ENCODE results near the gene LRRC4C.

LRRC4C gene

DNA sequence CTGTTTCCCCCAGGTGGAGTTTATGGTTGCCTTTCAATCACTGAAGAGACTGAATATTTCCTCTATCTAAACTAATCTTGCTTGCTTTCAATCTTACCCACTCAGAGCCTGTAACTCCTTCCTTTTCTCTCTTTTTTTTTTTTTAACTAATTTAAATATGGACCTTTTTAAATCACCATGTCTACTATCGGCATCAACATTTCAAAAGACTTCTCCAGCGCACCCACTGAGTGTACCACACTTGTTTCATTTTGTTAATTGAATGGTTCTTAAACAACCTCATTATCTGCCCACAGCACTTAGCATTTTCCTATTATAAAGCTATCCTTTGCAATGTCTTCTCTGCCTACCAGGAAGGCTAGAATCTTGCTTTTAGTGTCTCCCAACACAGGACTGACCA, 1212.5 kb downstream of the LRRC4C start:
- H2BK120ac ChIP-seq (ENCODE audit: insufficient read depth, low read length, poor library complexity): no peak overlapping the region
- no peak overlapping the region for H2AK5ac ChIP-seq (ENCODE audit: low read length)
- H2BK12ac ChIP-seq (ENCODE audit: low read length): no peak overlapping the region
- H3K27ac ChIP-seq (ENCODE audit: low read depth, low read length): no peak overlapping the region
- no peak overlapping the region for H3K23ac ChIP-seq (ENCODE audit: low read length)
- no peak overlapping the region for H4K12ac ChIP-seq (ENCODE audit: low read depth, low read length)
- no peaks in the 10 kb centered on the region for H3K9me3 ChIP-seq (ENCODE audit: insufficient read depth, low read depth, low read length)
- H2BK5ac ChIP-seq (ENCODE audit: low read depth, low read length, poor library complexity): no peak overlapping the region
- H2AFZ ChIP-seq (ENCODE audit: insufficient read depth, low read length, poor library complexity): no peak overlapping the region
- no peak overlapping the region for H3K18ac ChIP-seq (ENCODE audit: low read length)
- no peak overlapping the region for H3K4me2 ChIP-seq (ENCODE audit: low read length)
- no peaks in the 10 kb centered on the region for H3K4me1 ChIP-seq (ENCODE audit: control insufficient read depth in 1 of 2, insufficient read depth in 2 of 2, low read length in 2 of 2)
- H4K8ac ChIP-seq (ENCODE audit: low read depth, low read length): no peak overlapping the region
- H3K9ac ChIP-seq (ENCODE audit: low read length): no peak overlapping the region
- H3K79me2 ChIP-seq (ENCODE audit: control insufficient read depth, insufficient read depth, low read length, poor library complexity): no peaks in the 10 kb centered on the region
- no peak overlapping the region for H3K4ac ChIP-seq (ENCODE audit: low read depth, low read length)
- H3K14ac ChIP-seq (ENCODE audit: low read length): no peak overlapping the region
- H3K79me1 ChIP-seq (ENCODE audit: low read length): no peaks in the 10 kb centered on the region
- H3K27me3 ChIP-seq (ENCODE audit: insufficient read depth, low read length): no peaks in the 10 kb centered on the region
- no peak for DNase-seq
- no CpG with 5 or more reads among the region's 2 CpGs for WGBS (ENCODE audit: extremely low coverage, insufficient coverage, insufficient read length)
- H3K4me3 ChIP-seq (ENCODE audit: low read depth, low read length): no peak overlapping the region
- no peaks in the 10 kb centered on the region for H3K36me3 ChIP-seq (ENCODE audit: control insufficient read depth in 1 of 2, insufficient read depth in 2 of 2, low read length in 2 of 2)
- no peak overlapping the region for H4K91ac ChIP-seq (ENCODE audit: low read depth, low read length)

- no peak overlapping the region for H4K91ac ChIP-seq (ENCODE audit: low read depth, low read length)
- no peaks in the 10 kb centered on the region for H3K36me3 ChIP-seq (ENCODE audit: control insufficient read depth in 1 of 2, insufficient read depth in 2 of 2, low read length in 2 of 2)
- no peak overlapping the region for H3K23ac ChIP-seq (ENCODE audit: low read length)
- H3K79me2 ChIP-seq (ENCODE audit: control insufficient read depth, insufficient read depth, low read length, poor library complexity): no peaks in the 10 kb centered on the region
- peaks cover 1% of the 10 kb centered on the region for H3K79me1 ChIP-seq (ENCODE audit: low read length)
- H3K4me3 ChIP-seq (ENCODE audit: low read depth, low read length): no peak overlapping the region
- no peaks in the 10 kb centered on the region for H3K9me3 ChIP-seq (ENCODE audit: insufficient read depth, low read depth, low read length)
- no peak overlapping the region for H3K9ac ChIP-seq (ENCODE audit: low read length)
- H3K18ac ChIP-seq (ENCODE audit: low read length): no peak overlapping the region
- H2AK5ac ChIP-seq (ENCODE audit: low read length): no peak overlapping the region
- H2BK5ac ChIP-seq (ENCODE audit: low read depth, low read length, poor library complexity): no peak overlapping the region
- peaks cover 0 to 4% of the 10 kb centered on the region in 2 experiments for H3K4me1 ChIP-seq (ENCODE audit: control insufficient read depth in 1 of 2, insufficient read depth in 2 of 2, low read length in 2 of 2)
- peak overlapping the region; percentile 27 for H2BK12ac ChIP-seq (ENCODE audit: low read length)
- peak overlapping the region; percentile 81 for H3K27ac ChIP-seq (ENCODE audit: low read depth, low read length)
- H2AFZ ChIP-seq (ENCODE audit: insufficient read depth, low read length, poor library complexity): no peak overlapping the region
- no peak for DNase-seq
- no peak overlapping the region for H4K12ac ChIP-seq (ENCODE audit: low read depth, low read length)
- no peak overlapping the region for H2BK120ac ChIP-seq (ENCODE audit: insufficient read depth, low read length, poor library complexity)
- no peak overlapping the region for H3K14ac ChIP-seq (ENCODE audit: low read length)
- H3K4me2 ChIP-seq (ENCODE audit: low read length): no peak overlapping the region
- H4K8ac ChIP-seq (ENCODE audit: low read depth, low read length): no peak overlapping the region
- no peaks in the 10 kb centered on the region for H3K27me3 ChIP-seq (ENCODE audit: insufficient read depth, low read length)
- H3K4ac ChIP-seq (ENCODE audit: low read depth, low read length): no peak overlapping the region
Observed at GRCh38 chr11:40241524-40242051, 1217.9 kb downstream of the LRRC4C start.

DNA sequence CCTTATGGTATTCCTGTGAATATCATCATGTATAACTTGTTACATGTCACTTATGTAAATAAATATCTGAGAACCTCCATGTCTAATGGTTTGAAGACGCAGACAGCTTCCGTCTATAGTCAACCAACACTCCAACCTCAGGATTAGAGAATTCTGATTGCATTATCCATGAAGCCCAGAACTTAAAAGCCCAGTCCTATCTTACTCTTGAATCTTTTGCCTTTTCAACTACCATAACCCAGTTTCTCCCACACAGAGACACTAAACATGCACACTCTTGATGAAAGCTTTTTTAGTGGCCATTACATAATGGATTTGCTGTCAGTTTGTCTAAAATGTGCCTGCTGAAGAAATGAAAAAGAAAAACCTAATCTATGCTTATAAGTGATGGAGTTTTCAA, 1219.2 kb downstream of the LRRC4C start:
- no peak overlapping the region for H3K27ac ChIP-seq (ENCODE audit: low read depth, low read length)
- no peak overlapping the region for H2BK12ac ChIP-seq (ENCODE audit: low read length)
- peaks cover 1% of the 10 kb centered on the region for H3K79me1 ChIP-seq (ENCODE audit: low read length)
- H3K18ac ChIP-seq (ENCODE audit: low read length): no peak overlapping the region
- no peak overlapping the region for H4K8ac ChIP-seq (ENCODE audit: low read depth, low read length)
- H3K27me3 ChIP-seq (ENCODE audit: insufficient read depth, low read length): no peaks in the 10 kb centered on the region
- H2BK120ac ChIP-seq (ENCODE audit: insufficient read depth, low read length, poor library complexity): no peak overlapping the region
- no peak overlapping the region for H3K23ac ChIP-seq (ENCODE audit: low read length)
- H3K4me1 ChIP-seq (ENCODE audit: control insufficient read depth in 1 of 2, insufficient read depth in 2 of 2, low read length in 2 of 2): peaks cover 0 to 4% of the 10 kb centered on the region in 2 experiments
- H3K4ac ChIP-seq (ENCODE audit: low read depth, low read length): no peak overlapping the region
- no peak for DNase-seq
- H2BK5ac ChIP-seq (ENCODE audit: low read depth, low read length, poor library complexity): no peak overlapping the region
- WGBS (ENCODE audit: extremely low coverage, insufficient coverage, insufficient read length): no CpG with 5 or more reads among the region's 2 CpGs
- no peak overlapping the region for H3K4me2 ChIP-seq (ENCODE audit: low read length)
- no peak overlapping the region for H4K12ac ChIP-seq (ENCODE audit: low read depth, low read length)
- H3K4me3 ChIP-seq (ENCODE audit: low read depth, low read length): no peak overlapping the region
- no peak overlapping the region for H3K9ac ChIP-seq (ENCODE audit: low read length)
- no peaks in the 10 kb centered on the region for H3K36me3 ChIP-seq (ENCODE audit: control insufficient read depth in 1 of 2, insufficient read depth in 2 of 2, low read length in 2 of 2)
- no peak overlapping the region for H2AFZ ChIP-seq (ENCODE audit: insufficient read depth, low read length, poor library complexity)
- H4K91ac ChIP-seq (ENCODE audit: low read depth, low read length): no peak overlapping the region
- H3K9me3 ChIP-seq (ENCODE audit: insufficient read depth, low read depth, low read length): no peaks in the 10 kb centered on the region
- no peaks in the 10 kb centered on the region for H3K79me2 ChIP-seq (ENCODE audit: control insufficient read depth, insufficient read depth, low read length, poor library complexity)
- no peak overlapping the region for H3K14ac ChIP-seq (ENCODE audit: low read length)
- H2AK5ac ChIP-seq (ENCODE audit: low read length): no peak overlapping the region

- Histone ChIP-seq H3K79me2 (ENCODE audit: control insufficient read depth, insufficient read depth, low read length, poor library complexity) (no peaks in the 10 kb centered on the region), H3K9ac (ENCODE audit: low read length) (no peak overlapping the region), H3K18ac (ENCODE audit: low read length) (no peak overlapping the region)
Observed at GRCh38 chr11:40236526-40236925, 1222.9 kb downstream of the LRRC4C start.

More at GRCh38 chr11:40236526-40236925, 1222.9 kb downstream of the LRRC4C start:
- WGBS (ENCODE audit: extremely low coverage, insufficient coverage, insufficient read length): no CpG with 5 or more reads among the region's 3 CpGs
- no peak overlapping the region for H2BK120ac ChIP-seq (ENCODE audit: insufficient read depth, low read length, poor library complexity)
- no peak overlapping the region for H2BK12ac ChIP-seq (ENCODE audit: low read length)
- no peak overlapping the region for H3K14ac ChIP-seq (ENCODE audit: low read length)
- H3K23ac ChIP-seq (ENCODE audit: low read length): no peak overlapping the region
- H3K79me1 ChIP-seq (ENCODE audit: low read length): peaks cover 1% of the 10 kb centered on the region
- H4K8ac ChIP-seq (ENCODE audit: low read depth, low read length): no peak overlapping the region
- no peak overlapping the region for H4K12ac ChIP-seq (ENCODE audit: low read depth, low read length)
- no peak overlapping the region for H2AK5ac ChIP-seq (ENCODE audit: low read length)
- no peaks in the 10 kb centered on the region for H3K4me1 ChIP-seq (ENCODE audit: control insufficient read depth in 1 of 2, insufficient read depth in 2 of 2, low read length in 2 of 2)
- H3K4me2 ChIP-seq (ENCODE audit: low read length): no peak overlapping the region
- H3K4ac ChIP-seq (ENCODE audit: low read depth, low read length): no peak overlapping the region
- no peak overlapping the region for H2AFZ ChIP-seq (ENCODE audit: insufficient read depth, low read length, poor library complexity)
- no peaks in the 10 kb centered on the region for H3K27me3 ChIP-seq (ENCODE audit: insufficient read depth, low read length)
- H2BK5ac ChIP-seq (ENCODE audit: low read depth, low read length, poor library complexity): no peak overlapping the region
- H3K36me3 ChIP-seq (ENCODE audit: control insufficient read depth in 1 of 2, insufficient read depth in 2 of 2, low read length in 2 of 2): no peaks in the 10 kb centered on the region
- H3K27ac ChIP-seq (ENCODE audit: low read depth, low read length): no peak overlapping the region
- no peaks in the 10 kb centered on the region for H3K9me3 ChIP-seq (ENCODE audit: insufficient read depth, low read depth, low read length)
- DNase-seq: no peak
- no peak overlapping the region for H3K4me3 ChIP-seq (ENCODE audit: low read depth, low read length)
- H4K91ac ChIP-seq (ENCODE audit: low read depth, low read length): no peak overlapping the region
